Effector memory CD8-positive, alpha-beta T cell (primary cell): ENCODE results near the gene PAEP.
"Not testable (repeated sequence)": the region's sequence is repeated elsewhere in the genome, so short reads cannot be mapped to it uniquely, and the experiment has no call there.

Source experiments
- ATAC-seq: fragments of 150-1000 bp; cut with Tn5 transposase; replicated peaks from 2 replicates; pipeline ENCODE4 v1.10.0; 2021; ENCODE audit warnings: mild to moderate bottlenecking, moderate library complexity
- DNase-seq, 3 experiments: peaks; one replicate each; pipeline ENCODE4 v3.0.0; 2021
- H3K27ac Mint-ChIP-seq, 2 donors: one replicate each; pipeline ENCODE4 v1.8.0; 2022; ENCODE audit warnings: mild to moderate bottlenecking in 2 of 2, mixed read lengths in 2 of 2, moderate library complexity in 2 of 2
- H3K27me3 Mint-ChIP-seq, 2 donors: one replicate each; pipeline ENCODE4 v1.8.0; 2022; ENCODE audit warnings: mixed read lengths in 2 of 2
- H3K36me3 Mint-ChIP-seq: one replicate; pipeline ENCODE4 v1.8.0; 2022; ENCODE audit warnings: mild to moderate bottlenecking, moderate library complexity, mixed read lengths; ENCODE audit not compliant: insufficient read depth
- H3K4me1 Mint-ChIP-seq, 2 donors: one replicate each; pipeline ENCODE4 v1.8.0; 2022; ENCODE audit warnings: low read depth in 2 of 2, mixed read lengths in 2 of 2
- H3K4me3 Mint-ChIP-seq, 2 donors: one replicate each; pipeline ENCODE4 v1.8.0; 2022; ENCODE audit warnings: mild to moderate bottlenecking in 2 of 2, mixed read lengths in 2 of 2, moderate library complexity in 2 of 2
- H3K9me3 Mint-ChIP-seq, 2 donors: one replicate each; pipeline ENCODE4 v1.8.0; 2022; ENCODE audit warnings: mixed read lengths in 2 of 2

The PAEP gene

GRCh38 chr9:135521608-135522095 lies 39.9 kb upstream of the PAEP start:
- no peak for DNase-seq
- Mint-ChIP-seq H3K4me1 (no peaks in the 10 kb centered on the region), H3K36me3 (no peaks in the 10 kb centered on the region), H3K4me3 (no peak overlapping the region), H3K27ac (no peak overlapping the region), H3K27me3 (peaks cover 11 to 39% of the 10 kb centered on the region in 2 donors), H3K9me3 (no peaks in the 10 kb centered on the region)
- ATAC-seq: no peak

GRCh38 chr9:135522137-135522877 lies 39.2 kb upstream of the PAEP start:
- Mint-ChIP-seq H3K27me3 (peaks cover 9 to 37% of the 10 kb centered on the region in 2 donors), H3K4me3 (no peak overlapping the region)
- ATAC-seq: no peak

DNA sequence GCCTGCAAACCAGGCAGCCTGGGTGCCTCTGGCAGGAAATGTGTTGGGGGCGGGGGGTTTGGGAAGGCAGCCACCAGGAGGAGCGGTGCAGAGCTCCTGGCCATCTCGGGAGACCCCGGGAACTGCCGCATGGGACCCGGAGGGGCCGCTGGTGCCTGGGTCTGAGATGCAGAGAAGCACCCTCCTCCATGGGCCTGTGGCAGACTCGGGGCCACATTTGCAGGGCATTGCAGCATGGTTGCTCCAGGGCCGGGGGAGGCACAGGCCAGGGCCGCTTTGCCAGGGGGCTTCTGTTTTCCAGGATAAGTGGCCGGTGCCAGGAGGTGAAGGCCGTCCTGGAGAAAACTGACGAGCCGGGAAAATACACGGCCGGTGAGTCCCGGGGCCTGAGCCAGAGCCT lies 38.6 kb upstream of the PAEP start:
- ATAC-seq (no peak), DNase-seq (no peak)
- H3K27me3 Mint-ChIP-seq: peaks cover 4 to 31% of the 10 kb centered on the region in 2 donors
- H3K36me3 Mint-ChIP-seq: no peaks in the 10 kb centered on the region
- no peaks in the 10 kb centered on the region for H3K4me1 Mint-ChIP-seq
- H3K27ac Mint-ChIP-seq: no peak overlapping the region
- no peaks in the 10 kb centered on the region for H3K9me3 Mint-ChIP-seq
- no peak overlapping the region for H3K4me3 Mint-ChIP-seq

More at GRCh38 chr9:135522137-135522877, 39.2 kb upstream of the PAEP start:
- Mint-ChIP-seq H3K4me1 (no peaks in the 10 kb centered on the region), H3K36me3 (no peaks in the 10 kb centered on the region), H3K27ac (no peak overlapping the region), H3K9me3 (no peaks in the 10 kb centered on the region)
- DNase-seq: no peak

GRCh38 chr9:135523521-135524129 lies 37.9 kb upstream of the PAEP start:
- no peaks in the 10 kb centered on the region for H3K9me3 Mint-ChIP-seq
- no peak for ATAC-seq
- no peak for DNase-seq

GRCh38 chr9:135524130-135524861 lies 37.3 kb upstream of the PAEP start:
- H3K9me3 Mint-ChIP-seq: no peaks in the 10 kb centered on the region
- ATAC-seq (no peak), DNase-seq (no peak)
- no peaks in the 10 kb centered on the region for H3K4me1 Mint-ChIP-seq
- no peak overlapping the region for H3K27ac Mint-ChIP-seq
- peaks cover 0 to 18% of the 10 kb centered on the region in 2 donors for H3K27me3 Mint-ChIP-seq
- no peak overlapping the region for H3K4me3 Mint-ChIP-seq
- H3K36me3 Mint-ChIP-seq: no peaks in the 10 kb centered on the region

More at GRCh38 chr9:135523521-135524129, 37.9 kb upstream of the PAEP start:
- Mint-ChIP-seq H3K4me1 (no peaks in the 10 kb centered on the region), H3K27me3 (peaks cover under 1 to 24% of the 10 kb centered on the region in 2 donors), H3K27ac (no peak overlapping the region), H3K36me3 (no peaks in the 10 kb centered on the region), H3K4me3 (no peak overlapping the region)

GRCh38 chr9:135525241-135526088 lies 36.1 kb upstream of the PAEP start:
- Mint-ChIP-seq H3K27ac (no peak overlapping the region), H3K4me3 (no peak overlapping the region), H3K27me3 (peaks cover 4 to 16% of the 10 kb centered on the region in 2 donors), H3K4me1 (no peaks in the 10 kb centered on the region), H3K36me3 (no peaks in the 10 kb centered on the region), H3K9me3 (no peaks in the 10 kb centered on the region)
- DNase-seq (no peak), ATAC-seq (no peak)

DNA sequence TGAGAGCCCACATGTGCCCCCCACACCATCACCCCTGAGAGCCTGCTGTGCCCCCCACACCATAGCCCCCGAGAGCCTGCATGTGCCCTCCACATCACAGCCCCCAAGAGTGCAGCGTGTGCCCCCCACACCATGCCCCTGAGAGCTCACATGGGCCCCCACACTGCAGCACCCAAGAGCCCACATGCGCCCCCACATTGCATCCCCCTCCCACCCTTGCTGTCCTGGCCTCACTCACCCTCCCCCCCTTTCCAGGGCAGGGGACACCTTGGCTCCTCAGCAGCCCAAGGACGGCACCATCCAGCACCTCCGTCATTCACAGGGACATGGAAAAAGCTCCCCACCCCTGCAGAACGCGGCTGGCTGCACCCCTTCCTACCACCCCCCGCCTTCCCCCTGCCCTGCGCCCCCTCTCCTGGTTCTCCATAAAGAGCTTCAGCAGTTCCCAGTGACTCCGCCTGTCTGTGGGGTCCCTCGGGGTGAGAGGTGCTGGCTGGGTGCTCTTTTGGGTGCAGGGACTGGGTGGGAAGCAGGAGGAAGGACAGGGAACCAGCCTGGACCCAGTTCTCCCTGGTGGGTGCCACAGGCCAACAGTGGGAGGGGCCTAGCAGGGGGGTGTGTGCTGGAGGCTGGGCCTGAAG lies 35.3 kb upstream of the PAEP start:
- Mint-ChIP-seq H3K27me3 (peaks cover 11 to 16% of the 10 kb centered on the region in 2 donors), H3K4me1 (no peaks in the 10 kb centered on the region), H3K9me3 (no peaks in the 10 kb centered on the region), H3K27ac (no peak overlapping the region), H3K36me3 (no peaks in the 10 kb centered on the region), H3K4me3 (no peak overlapping the region)
- ATAC-seq: no peak
- DNase-seq: no peak

DNA sequence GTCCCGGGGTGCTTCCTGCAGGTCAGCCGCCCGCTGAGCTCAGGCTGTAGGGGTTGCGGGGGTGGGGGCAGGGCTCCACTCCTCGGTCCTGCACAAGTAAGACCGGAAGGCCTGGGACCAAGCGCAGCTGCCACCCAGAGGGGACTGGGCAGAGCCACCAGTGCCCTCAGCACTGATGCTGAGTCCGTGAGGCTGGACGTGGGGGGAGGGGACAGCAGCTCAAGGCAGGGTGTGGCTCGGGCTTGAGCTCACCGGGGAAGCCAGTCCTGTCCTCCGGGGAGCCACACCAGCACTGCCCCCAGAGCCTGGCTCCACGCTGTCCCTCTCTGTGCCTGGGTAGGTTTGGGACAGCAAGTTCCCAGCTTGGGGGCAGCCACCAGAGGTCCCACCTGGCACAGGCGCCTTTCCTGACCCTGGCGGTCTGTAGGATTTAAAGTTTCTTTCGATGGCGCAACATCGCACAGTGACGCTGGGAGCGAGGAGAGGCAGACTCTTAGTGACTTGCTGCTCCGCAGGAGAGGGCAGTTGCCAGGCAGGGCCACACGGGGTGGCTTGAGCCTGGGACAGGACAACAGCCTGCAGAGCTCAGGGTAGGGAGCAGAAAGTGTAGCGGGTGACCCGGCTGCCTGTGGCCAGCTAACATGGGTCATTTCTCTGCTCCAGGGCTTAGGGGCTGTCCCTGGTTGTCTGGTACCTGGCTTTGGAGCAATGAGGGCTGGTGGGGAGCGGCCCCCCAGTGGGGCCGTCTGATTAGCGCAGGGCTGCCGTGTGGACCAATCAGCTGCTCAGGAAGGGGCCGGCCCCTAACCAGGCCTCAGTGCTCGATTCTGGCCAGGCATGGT lies 34.6 kb upstream of the PAEP start:
- H3K4me3 Mint-ChIP-seq: no peak overlapping the region
- DNase-seq (no peak), ATAC-seq (no peak)
- no peak overlapping the region for H3K27ac Mint-ChIP-seq
- no peaks in the 10 kb centered on the region for H3K4me1 Mint-ChIP-seq
- no peaks in the 10 kb centered on the region for H3K36me3 Mint-ChIP-seq
- peaks cover 18 to 20% of the 10 kb centered on the region in 2 donors for H3K27me3 Mint-ChIP-seq
- no peaks in the 10 kb centered on the region for H3K9me3 Mint-ChIP-seq

DNA sequence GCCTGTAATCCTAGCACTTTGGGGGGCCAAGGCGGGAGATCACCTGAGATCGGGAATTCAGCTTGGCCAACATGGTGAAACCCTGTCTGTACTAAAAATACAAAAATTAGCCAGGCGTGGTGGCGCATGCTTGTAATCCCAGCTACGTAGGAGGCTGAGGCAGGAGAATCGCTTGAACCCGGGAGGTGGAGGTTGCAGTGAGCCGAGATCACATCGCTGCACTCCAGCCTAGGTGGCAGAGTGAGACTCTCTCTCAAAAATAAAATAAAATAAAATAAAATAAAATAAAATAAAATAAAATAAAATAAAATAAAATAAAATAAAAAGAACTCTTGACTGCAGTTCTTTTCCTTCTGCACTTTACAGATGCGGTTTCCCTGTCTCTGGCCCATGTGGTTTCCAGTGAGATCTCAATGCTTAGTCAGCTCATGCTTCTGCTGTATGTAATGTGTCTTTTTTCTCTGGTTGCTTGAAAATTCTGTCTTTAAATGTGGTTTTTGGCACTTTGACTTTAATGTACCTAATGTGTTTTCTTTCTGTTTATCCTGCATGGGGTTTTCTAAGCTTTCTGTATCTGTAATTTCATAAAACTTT lies 32.6 kb upstream of the PAEP start:
- not testable (repeated sequence) for DNase-seq, ATAC-seq, H3K4me3 Mint-ChIP-seq, H3K27ac Mint-ChIP-seq, H3K4me1 Mint-ChIP-seq, H3K9me3 Mint-ChIP-seq, H3K36me3 Mint-ChIP-seq
- peaks cover 18 to 27% of the 10 kb centered on the region in 2 donors for H3K27me3 Mint-ChIP-seq

DNA sequence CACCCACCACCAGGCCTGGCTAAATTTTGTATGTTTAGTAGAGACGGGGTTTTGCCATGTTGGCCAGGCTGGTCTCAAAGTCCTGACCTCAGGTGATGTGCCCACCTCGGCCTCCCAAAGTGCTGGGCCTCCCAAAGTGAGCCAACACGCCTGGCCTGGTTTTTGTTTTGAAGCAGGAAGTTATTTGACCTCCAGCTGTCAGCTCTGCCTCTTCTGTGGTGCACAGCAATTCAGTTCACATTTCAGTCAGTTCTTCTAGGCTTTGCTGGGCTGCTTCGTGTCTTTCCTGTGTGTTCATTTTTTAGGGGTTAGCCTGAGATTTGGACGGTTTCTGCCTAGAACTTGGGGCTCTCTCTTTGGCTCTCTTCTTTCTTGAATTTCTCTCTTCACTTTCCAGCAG lies 31.4 kb upstream of the PAEP start:
- no peaks in the 10 kb centered on the region for H3K36me3 Mint-ChIP-seq
- H3K4me3 Mint-ChIP-seq: no peak overlapping the region
- no peak overlapping the region for H3K27ac Mint-ChIP-seq
- H3K27me3 Mint-ChIP-seq: peaks cover 27 to 39% of the 10 kb centered on the region in 2 donors
- no peaks in the 10 kb centered on the region for H3K9me3 Mint-ChIP-seq
- ATAC-seq (no peak), DNase-seq (no peak)
- no peaks in the 10 kb centered on the region for H3K4me1 Mint-ChIP-seq

- H3K9me3 Mint-ChIP-seq: no peaks in the 10 kb centered on the region
Observed at GRCh38 chr9:135531096-135531495, 30.5 kb upstream of the PAEP start.

DNA sequence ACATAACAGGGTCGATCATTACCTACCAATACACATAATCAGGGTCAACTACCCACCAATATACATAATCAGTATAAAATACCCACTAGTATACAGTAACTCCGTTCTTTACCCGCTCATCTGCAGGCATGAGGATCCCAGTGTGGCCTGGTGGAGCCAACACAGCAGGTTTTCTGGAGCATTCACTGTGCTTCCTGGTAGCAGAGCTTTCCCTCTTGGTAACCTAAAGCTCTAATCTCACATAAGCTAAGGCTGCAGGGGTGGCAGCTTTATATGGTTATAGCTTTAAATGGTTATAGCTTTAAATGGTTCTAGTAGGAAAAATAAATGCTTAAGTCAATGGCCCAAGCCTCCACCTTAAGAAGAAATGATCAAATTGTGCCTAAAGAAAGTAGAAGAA lies 28.4 kb upstream of the PAEP start:
- Mint-ChIP-seq H3K27ac (no peak overlapping the region), H3K9me3 (no peaks in the 10 kb centered on the region), H3K4me3 (no peak overlapping the region), H3K36me3 (no peaks in the 10 kb centered on the region), H3K27me3 (peaks cover 37 to 53% of the 10 kb centered on the region in 2 donors), H3K4me1 (no peaks in the 10 kb centered on the region)
- DNase-seq (no peak), ATAC-seq (no peak)

More at GRCh38 chr9:135531096-135531495, 30.5 kb upstream of the PAEP start:
- Mint-ChIP-seq H3K4me1 (no peaks in the 10 kb centered on the region), H3K27me3 (peaks cover 27 to 40% of the 10 kb centered on the region in 2 donors), H3K4me3 (no peak overlapping the region), H3K36me3 (no peaks in the 10 kb centered on the region), H3K27ac (no peak overlapping the region)
- DNase-seq: no peak
- ATAC-seq: no peak
